Measurements from ENCODE around the gene TBCK. TPM values are rescaled to one million over a fixed set of nuclear protein-coding genes. Genes with fewer than 3 reads are reported as not detected.

Gene TBCK
- total RNA-seq, 1 experiment from 2014 or later: 18.1 TPM

GRCh38 chr4:105992641-105993305 is 323.2 kb downstream of the TBCK start:
- DNase-seq (ENCODE audit: low spot score): no peak

GRCh38 chr4:105991726-105992125 is 324.3 kb downstream of the TBCK start:
- no peak for DNase-seq (ENCODE audit: low spot score)

Other genes starting within 250 kb of the TBCK start
- gene AIMP1, start 341 bp upstream of the TBCK start, total RNA-seq (2014; rRNA removed; shearing (Covaris generic)): 55.6 and 56.5 TPM in 2 replicates
- not detected in 2 replicates for gene GIMD1, start 52.6 kb upstream of the TBCK start, total RNA-seq (2014; rRNA removed; shearing (Covaris generic))